Germinal center (tissue), 1 donor: Measurements from ENCODE around the gene ARPC2.

Experiments used
- DNase-seq: peaks from one replicate; pipeline ENCODE4 v3.0.0; 2012; ENCODE audit warnings: mixed read lengths, low spot score

Gene ARPC2

GRCh38 chr2:218255446-218255845 is 38.5 kb downstream of the ARPC2 start:
- no peak for DNase-seq

- no peak for DNase-seq
Observed at GRCh38 chr2:218256612-218257350, 39.8 kb downstream of the ARPC2 start.

GRCh38 chr2:218257390-218257981 is 40.5 kb downstream of the ARPC2 start:
- peak; percentile 82 for DNase-seq

GRCh38 chr2:218259099-218259961 is 42.3 kb downstream of the ARPC2 start:
- DNase-seq: no peak

GRCh38 chr2:218260166-218260565 is 43.2 kb downstream of the ARPC2 start:
- DNase-seq: no peak

GRCh38 chr2:218260742-218261422 is 43.9 kb downstream of the ARPC2 start, which contains the start of gene GPBAR1:
TSS of gene GPBAR1 (plus strand) at chr2:218261015. CDS start at chr2:218262725, 1,710 bp downstream.
- DNase-seq: no peak

GRCh38 chr2:218261423-218262236 is 44.6 kb downstream of the ARPC2 start:
- DNase-seq: peak; percentile 40

GRCh38 chr2:218262237-218262600 is 45.2 kb downstream of the ARPC2 start:
- DNase-seq: no peak

- DNase-seq: no peak
Observed at GRCh38 chr2:218262631-218263586, 45.9 kb downstream of the ARPC2 start.

GRCh38 chr2:218263817-218264641 is 47.0 kb downstream of the ARPC2 start:
- DNase-seq: no peak

- no peak for DNase-seq
Observed at GRCh38 chr2:218264773-218265561, 48.0 kb downstream of the ARPC2 start.

- DNase-seq: no peak
Observed at GRCh38 chr2:218265626-218266025, 48.6 kb downstream of the ARPC2 start.

GRCh38 chr2:218266316-218266979 is 49.5 kb downstream of the ARPC2 start:
- DNase-seq: no peak

GRCh38 chr2:218267259-218267658 is 50.3 kb downstream of the ARPC2 start:
- DNase-seq: no peak

- peak; percentile 99 for DNase-seq
Observed at GRCh38 chr2:218269900-218270720, 53.1 kb downstream of the ARPC2 start, which contains the start of the genes AAMP and PNKD. TSS of gene AAMP (minus strand) at chr2:218270137. CDS start at chr2:218270086, 51 bp downstream. TSS of gene PNKD (plus strand) at chr2:218270519. CDS start at chr2:218270536, 17 bp downstream.

GRCh38 chr2:218270721-218271486 is 53.9 kb downstream of the ARPC2 start:
- DNase-seq: no peak
